ENCODE measurements around the gene GIT2. TPM values are rescaled to one million over a fixed set of nuclear protein-coding genes. Genes with fewer than 3 reads are reported as not detected.
"Not testable (repeated sequence)": the region's sequence is repeated elsewhere in the genome, so short reads cannot be mapped to it uniquely, and the experiment has no call there.

GIT2 gene, protein sequence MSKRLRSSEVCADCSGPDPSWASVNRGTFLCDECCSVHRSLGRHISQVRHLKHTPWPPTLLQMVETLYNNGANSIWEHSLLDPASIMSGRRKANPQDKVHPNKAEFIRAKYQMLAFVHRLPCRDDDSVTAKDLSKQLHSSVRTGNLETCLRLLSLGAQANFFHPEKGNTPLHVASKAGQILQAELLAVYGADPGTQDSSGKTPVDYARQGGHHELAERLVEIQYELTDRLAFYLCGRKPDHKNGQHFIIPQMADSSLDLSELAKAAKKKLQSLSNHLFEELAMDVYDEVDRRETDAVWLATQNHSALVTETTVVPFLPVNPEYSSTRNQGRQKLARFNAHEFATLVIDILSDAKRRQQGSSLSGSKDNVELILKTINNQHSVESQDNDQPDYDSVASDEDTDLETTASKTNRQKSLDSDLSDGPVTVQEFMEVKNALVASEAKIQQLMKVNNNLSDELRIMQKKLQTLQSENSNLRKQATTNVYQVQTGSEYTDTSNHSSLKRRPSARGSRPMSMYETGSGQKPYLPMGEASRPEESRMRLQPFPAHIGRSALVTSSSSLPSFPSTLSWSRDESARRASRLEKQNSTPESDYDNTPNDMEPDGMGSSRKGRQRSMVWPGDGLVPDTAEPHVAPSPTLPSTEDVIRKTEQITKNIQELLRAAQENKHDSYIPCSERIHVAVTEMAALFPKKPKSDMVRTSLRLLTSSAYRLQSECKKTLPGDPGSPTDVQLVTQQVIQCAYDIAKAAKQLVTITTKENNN
- total RNA-seq (2014; rRNA removed; shearing (Covaris generic)), result 17.1 and 23.0 TPM in 2 replicates
- polyA plus RNA-seq (2014; cell fraction: nucleus; rRNA removed), result 12.6 and 40.4 TPM in 2 replicates

DNA sequence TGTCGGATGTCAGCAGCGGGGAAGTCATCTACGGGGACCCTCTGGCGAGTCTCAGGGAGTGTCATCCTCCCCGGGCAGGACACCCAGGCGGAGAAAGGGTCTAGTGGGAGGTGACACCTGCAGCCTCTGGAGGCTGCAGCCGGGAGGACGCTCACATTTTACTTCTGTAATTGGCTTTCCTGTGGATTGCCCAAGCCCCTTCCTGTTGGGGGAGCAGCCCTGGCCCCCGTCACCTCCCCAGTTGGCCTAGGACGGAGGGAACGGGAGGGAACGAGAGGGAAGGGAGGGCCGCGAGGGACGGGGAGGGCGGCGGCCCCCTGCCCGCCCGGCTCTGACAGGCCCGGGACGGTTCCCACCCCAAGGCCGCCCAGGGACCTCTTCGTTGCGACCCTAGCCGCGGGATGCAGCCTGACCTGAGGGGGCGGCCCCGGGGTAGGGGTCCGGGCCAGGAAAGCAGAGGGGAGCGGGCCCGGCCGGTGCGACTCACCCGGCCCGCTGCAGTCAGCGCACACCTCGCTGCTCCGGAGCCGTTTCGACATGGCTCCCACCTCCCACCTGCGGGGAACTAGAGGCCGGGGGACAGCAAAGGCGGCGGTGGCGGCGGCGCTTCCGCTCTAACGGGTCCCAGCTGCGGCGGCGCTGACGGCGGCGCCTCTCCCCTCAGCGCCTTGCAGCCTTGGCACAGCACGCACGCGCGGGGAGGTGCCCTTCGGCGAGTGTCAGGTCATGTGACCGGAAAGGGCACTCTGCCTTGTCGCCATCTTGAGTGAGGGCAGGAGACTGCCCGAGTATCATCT lies at the start of gene GIT2:
TSS of gene GIT2 (minus strand) at position 683 of the 797 bp plus-strand sequence. CDS start at position 539, 144 bp downstream.
- peak; percentile 90 for DNase-seq (ENCODE audit: extremely low read depth, low read depth)

DNA sequence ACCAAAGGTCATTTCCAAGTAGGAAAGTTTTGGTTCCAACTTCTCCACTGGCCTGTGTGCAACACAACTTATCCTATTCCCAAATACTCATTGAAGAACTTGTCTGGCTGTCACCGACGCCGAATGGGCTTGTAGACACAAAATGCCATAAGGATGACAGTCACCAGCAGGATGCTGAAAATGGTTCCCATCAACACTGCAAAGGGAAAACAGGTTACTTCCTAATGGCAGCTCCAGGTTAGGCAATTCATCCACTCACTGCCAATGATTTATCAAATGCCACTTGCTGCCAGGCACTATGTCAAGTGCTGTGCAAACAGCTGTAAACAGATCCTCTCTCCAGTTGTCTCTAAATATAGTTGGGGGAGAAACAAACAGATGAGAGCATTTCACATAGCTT lies 46.1 kb upstream of the GIT2 start:
- DNase-seq (ENCODE audit: extremely low read depth, low read depth), result no peak

DNA sequence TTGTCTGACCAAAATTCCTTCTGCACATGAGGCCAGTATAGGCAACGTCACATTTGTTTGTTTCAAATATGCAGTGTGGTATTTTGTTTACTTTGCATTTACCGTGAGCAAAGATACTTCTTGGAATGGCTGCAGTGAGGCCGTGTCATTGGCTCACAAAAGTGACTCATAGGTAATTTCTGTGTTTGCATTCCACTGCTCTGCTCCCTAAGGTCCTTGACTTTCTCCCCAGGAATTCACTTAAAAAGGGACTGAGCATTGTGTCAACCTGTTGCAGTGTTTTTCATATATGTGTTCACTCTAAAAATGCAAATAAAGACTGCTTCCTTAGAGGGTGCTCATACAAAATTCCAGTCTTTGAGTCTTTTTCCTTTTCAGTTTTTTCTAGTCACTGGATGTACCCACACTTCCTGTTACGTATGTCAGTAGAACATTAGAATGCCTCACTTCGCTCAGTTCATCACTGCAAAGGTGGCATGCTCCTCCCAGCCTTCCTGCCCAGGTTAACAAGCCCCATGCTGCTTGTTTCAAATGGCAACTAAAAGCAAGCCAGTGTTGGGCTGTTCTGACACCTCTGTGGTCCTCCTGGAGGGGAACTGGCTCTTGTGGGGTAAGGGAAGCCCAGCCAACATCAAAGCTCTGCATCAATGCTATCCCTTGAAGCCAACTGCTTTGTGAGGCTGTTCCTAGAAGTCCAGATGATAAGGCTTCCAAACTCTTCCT lies 43.1 kb upstream of the GIT2 start:
- peak; percentile 87 for DNase-seq (ENCODE audit: extremely low read depth, low read depth)

DNA sequence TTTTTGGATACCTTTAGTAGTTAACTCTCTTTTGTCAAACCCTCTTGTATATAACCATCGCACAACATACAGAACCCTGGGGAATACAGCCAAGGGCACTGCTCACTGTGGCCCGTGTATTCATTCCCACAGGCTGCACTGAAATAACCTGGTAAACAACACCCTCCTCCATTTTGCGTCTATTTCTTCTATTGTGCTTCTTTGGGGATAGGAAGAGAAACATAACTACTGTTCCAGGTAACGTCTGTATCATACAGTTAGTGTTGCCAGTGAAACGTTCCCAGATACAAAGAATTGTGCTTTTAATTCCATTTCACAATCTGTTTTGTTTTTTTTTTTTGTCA lies 42.5 kb upstream of the GIT2 start:
- DNase-seq (ENCODE audit: extremely low read depth, low read depth), result no peak

DNA sequence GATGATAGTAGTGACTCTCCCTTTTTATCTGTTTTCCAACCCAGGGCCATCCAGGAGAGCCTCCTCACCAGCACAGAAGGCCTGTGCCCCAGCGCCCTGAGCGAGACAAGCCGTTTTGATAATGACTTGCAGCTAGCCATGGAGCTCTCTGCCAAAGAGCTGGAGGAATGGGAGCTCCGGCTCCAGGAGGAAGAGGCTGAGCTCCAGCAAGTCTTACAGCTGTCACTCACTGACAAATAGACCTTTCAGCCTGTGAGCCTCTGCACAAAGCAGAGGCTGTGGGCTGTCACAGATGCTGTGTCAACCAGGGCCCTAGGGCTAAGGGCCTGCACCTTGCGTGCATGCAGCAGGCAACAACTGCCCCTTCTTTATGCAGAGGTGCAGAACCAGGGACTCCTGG lies 41.1 kb upstream of the GIT2 start:
- DNase-seq (ENCODE audit: extremely low read depth, low read depth), result no peak

DNA sequence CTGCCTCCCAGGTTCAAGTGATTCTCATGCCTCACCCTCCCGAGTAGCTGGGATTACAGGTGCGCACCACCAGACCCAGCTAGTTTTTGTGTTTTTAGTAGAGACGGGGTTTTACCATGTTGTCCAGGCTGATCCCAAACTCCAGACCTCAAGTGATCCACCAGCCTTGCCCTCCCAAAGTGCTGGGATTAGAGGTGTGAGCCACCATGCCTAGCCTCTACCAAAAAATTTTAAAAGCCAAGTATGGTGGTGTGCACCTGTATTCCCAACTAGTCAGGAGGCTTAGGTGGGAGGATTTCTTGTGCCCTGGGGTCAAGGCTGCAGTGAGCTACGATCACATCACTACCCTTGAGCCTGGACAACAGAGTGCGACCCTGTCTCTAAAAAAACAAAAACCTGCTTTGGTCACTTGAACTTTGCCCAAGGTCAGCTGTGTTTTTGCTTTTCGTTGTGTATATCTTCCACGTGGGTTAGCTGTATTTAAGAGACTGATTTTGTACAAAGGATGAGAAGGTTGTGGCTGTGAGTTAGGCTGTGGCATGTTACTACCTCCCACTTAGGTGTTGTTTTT lies 39.5 kb upstream of the GIT2 start:
- DNase-seq (ENCODE audit: extremely low read depth, low read depth), result no peak

DNA sequence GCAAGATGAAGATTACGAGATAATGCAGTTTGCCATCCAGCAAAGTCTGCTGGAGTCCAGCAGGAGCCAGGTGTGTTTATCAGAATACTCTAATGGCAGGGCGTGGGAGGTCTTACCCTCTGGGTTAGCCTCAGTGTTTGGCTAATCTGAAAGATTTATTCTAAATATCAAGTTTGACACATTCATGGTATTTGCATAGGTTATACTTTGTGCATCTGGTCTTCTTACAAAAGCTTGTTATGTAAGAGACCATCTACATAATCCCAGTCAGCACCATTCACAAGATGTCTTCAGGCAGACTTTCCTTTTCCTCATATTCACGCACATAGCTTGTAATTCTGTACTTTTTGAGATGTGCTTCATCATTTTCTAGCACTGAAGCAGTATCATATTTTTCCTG lies 37.7 kb upstream of the GIT2 start:
- no peak for DNase-seq (ENCODE audit: extremely low read depth, low read depth)

DNA sequence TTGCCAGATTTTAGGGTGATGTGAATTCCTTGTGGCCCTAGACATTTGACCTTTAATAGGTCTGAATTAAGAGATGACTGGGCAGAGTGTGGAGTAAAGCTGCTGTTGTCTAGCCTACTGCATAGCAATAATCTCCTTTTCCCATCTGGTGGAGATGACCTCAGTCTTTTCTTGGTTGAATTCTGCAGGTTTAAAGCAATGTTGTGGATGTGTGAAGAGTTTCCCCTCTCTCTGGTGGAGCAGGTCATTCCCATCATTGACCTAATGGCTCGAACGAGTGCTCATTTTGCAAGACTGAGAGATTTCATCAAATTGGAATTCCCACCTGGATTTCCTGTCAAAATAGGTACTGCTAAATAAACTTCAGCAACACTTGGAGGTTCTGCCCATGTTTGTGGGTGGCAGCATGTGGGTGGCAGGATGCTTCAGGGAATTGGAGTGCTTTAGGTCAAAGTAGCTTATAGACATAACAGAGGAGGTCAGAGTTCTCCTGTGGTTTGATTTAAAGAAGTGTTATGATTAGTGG lies 33.2 kb upstream of the GIT2 start:
- no peak for DNase-seq (ENCODE audit: extremely low read depth, low read depth)

DNA sequence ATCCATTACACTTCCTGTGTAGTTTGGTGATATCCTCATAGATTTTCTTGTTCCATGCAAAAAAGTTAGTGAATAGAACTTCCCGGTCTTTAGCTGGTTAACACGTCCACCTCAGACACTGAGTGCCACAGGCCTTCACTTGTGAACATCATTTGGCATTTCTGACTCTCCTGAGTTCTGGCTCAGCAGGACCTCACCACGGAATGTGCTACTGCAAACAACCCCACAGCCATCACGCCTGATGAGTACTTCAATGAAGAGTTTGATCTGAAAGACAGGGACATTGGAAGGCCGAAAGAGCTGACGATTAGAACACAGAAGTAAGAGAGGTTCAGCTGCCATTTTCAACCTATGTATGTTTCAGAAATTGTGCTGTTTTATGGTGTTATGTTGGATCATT lies 32.2 kb upstream of the GIT2 start:
- DNase-seq (ENCODE audit: extremely low read depth, low read depth), result no peak

DNA sequence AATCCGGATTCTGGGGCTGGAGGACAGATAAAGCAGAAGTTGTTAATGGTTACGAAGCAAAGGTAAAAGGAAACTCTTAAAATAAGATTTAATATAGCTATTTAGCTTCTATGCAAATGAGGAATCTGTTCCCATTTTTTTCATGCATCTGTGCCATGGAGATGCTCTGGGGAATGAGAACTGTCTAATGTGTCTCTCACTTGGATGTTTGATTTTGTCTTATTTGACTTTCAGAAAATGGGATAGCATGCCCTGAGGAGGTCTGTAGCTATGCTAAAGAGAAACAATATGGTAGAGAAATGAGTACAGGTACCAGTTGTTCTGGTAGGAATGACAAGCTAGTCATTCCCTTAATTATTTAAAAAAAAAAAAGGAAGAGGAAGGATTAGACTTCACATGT lies 27.9 kb upstream of the GIT2 start:
- DNase-seq (ENCODE audit: extremely low read depth, low read depth), result no peak

DNA sequence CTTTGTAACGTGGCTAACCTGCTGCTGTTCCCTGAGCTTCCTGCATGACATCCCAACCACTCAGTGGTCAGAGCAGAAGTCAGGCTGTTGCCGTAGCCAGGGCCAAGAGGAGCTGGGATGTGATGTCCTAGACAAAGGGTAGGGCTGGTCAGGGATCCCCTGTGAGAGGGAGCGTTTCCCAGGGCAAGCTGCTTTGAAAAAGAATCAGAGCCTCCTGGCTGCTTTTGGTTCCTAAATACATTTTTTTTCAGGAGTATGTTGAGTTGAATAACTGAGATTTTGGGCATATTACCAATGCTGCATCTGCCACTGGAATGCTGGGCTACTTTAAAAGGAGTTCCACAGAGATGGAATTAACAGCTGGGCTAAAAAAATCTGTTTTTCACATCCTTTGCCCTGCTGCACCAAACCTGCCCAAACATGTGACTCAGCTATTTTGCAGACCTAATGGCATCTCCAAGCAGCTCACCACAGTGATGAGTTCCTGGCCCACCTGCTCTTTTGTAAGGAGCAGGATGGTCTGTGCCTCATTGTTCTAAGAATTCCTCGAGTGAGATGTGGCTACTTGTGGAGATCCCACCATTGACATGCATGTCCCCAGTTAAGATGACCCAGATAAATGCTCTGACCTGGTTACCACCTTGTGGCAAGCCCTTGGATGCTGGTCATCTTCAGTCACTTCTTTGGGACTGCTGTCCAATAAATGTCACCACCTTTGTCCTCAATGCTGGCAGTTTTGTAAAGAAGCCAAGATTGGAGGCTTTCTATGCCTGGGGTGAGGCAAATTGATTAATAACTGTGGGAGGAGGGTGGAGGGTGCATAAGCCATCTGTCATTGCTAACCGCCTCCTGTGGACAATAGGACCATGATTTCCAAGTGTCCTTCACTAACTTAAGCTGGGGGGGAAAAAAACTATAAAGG lies 27.2 kb upstream of the GIT2 start:
- no peak for DNase-seq (ENCODE audit: extremely low read depth, low read depth)

DNA sequence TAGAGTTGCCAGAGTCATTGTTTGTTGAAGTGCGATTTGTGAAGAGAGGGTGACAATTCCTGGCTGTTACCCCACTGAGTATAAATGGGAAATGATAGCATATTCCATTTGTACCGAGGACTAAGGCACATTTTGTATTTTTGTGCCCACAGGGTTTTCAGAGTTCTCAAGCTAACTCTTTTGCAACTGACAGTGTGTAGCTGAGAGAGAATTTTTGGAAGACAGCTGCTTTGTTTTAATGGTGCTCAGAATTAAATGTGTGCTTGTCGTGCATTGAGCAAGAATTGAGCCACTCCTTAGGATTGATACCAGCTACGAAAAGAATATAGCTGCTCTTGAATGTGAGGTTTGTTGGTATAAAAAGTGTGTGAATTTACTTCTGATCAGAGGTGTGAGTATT lies 24.8 kb upstream of the GIT2 start:
- DNase-seq (ENCODE audit: extremely low read depth, low read depth), result no peak

DNA sequence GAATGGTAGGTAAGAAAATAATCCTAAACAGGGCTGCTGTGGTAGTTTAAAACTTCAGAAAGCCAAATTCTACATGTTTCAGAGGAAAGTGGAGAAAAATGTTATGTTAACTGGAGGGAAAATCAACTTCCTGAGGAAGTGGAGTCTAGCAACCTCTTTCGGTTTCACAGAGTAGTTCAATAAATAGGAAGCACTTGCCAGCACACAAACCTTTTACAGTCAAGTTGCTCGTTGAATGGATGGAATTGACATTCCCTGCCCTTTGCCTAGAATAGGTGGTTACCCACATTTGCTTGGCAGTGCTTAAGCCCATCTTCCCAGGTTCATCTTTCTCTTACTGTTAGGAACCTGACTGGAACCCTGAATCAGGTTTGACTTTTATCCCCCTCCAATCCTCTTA lies 19.0 kb upstream of the GIT2 start:
- no peak for DNase-seq (ENCODE audit: extremely low read depth, low read depth)

DNA sequence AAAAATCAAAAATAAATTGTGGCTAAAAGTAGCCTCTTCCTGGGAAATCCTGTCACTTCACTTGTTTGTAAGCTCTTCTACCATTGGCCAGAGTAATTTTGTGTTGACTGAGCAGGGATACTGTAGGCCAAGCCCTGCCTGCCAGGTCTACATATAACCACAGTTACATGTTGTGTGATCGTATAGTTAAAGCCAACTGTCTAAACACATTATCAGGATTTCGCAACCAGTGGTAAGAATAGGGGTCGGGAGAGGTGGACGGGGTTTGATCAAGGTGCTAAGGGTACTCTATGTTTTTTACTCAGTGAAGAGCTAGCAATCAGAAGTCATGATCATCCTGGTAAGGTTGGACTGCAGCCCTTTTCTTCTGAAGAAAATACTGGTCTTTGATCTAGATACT lies 16.5 kb upstream of the GIT2 start:
- DNase-seq (ENCODE audit: extremely low read depth, low read depth), result no peak

DNA sequence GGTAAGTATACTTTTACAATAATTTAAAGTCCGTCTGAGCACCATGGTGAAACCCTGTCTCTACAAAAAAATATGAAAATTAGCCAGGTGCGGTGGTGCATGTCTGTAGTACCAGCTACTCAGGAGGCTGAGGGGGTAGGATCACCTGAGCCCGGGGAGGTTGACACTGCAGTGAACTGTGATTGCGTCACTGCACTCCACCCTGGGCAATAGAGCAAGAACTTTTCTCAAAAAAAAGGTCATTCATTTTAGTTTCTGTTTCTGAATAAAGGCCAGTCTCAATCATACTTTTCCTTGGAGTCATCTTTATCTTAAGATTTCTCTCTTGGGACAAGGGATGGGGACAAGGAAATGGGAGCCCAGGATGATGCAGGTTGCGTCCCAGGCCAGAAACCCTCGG lies 16.0 kb upstream of the GIT2 start:
- DNase-seq (ENCODE audit: extremely low read depth, low read depth), result no peak

DNA sequence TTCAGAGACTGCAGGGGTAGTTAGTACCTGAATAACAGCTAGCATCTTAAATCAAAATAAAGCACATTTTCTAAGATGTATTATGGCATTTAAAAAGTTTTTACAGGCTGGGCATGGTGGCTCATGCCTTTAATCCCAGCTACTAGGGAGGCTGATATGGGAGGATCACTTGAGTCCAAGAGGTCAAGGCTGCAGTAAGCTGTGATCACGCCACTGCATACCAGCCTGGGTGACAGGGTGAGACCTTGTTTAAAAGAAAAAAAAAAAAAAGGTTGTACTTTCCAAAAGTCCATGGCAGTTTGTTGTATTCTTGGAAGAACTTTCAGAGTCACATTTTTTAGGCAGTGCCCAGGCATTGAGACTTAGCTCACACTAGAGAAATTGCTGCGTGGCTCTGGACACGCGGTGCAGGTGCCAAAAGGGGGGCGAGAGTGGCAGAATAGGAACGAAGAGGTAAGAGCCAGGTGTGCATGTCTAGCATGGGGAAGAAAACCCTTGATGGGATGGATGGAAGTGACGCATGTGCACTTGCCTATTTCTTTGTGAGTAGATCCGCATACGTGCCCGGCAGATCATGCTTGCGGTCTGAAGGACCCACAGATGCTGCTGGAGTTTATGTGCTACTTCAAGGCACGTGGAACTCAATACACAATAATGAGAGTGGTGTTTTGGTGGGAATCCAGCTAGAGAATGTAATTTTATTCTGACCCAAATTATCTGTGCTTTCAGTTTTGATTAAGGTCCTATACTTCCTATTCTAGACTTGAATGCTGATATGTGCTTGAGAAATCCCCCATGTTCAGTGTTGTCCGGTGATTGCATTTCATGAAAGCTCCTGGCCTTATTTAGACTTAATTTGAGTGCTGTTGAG lies 14.9 kb upstream of the GIT2 start:
- no peak for DNase-seq (ENCODE audit: extremely low read depth, low read depth)

DNA sequence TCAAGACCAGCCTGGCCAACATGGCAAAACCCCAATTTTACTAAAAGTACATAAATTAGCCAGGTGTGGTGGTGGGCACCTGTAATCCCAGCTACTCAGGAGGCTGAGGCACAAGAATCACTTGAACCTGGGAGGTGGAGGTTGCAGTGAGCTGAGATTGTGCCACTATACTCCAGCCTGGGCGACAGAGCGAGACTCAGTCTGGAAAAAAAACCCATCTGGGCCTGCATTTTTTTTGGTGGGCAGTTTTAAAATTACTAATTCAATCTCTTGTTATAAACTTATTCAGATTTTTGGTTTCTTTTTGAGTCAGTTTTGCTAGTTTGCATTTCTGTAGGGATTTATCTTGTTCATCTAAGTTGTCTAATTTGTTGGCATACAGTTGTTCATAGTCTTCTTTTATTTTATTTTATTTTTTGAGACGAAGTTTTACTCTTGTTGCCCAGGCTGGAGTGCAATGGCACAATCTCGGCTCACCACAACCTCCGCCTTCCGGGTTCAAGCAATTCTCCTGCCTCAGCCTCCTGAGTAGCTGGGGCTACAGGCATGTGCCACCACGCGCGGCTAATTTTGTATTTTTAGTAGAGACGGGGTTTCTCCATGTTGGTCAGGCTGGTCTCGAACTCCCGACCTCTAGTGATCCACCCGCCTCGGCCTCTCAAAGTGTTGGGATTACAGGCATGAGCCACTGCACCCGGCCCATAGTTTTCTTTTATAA lies 12.7 kb upstream of the GIT2 start:
- DNase-seq (ENCODE audit: extremely low read depth, low read depth), result not testable (repeated sequence)

Measured in NCI-H460 (cell line).